Measurements from ENCODE around the gene OR52E8.

OR52E8 gene

DNA sequence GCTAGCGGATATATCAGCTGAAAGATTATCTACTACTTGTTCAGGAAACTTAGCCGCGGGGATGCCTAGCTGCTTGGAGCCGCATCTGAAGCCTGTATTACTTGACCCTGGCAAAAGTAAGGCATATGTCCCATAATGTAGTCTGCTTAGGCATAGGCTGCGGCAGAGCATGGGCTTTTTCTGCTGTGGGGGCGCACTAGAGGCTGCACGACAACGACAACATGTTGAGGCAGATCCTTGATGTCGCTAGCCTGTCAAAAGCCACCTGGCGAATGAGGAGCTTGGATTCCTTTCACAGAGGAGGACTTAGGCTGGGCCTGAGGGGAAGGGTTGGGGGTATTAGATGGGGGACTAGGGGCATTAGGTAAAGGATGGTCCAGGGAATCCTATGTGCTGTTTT lies 49.9 kb downstream of the OR52E8 start:
- DNase-seq, result no peak

Data from femur (tissue), 1 donor.